ENCODE data around the gene PANK4.
"Not testable (repeated sequence)": the region's sequence is repeated elsewhere in the genome, so short reads cannot be mapped to it uniquely, and the experiment has no call there.

The PANK4 gene

GRCh38 chr1:2552189-2552588 is 25.8 kb upstream of the PANK4 start:
- TF ChIP-seq CTCF (IDR thresholded peaks at IDR 0.05): no peak
- Histone ChIP-seq H3K27me3 (ENCODE audit: control insufficient read depth, insufficient read depth, low read length) (no peaks in the 10 kb centered on the region), H3K79me2 (no peaks in the 10 kb centered on the region), H3K27ac (no peak overlapping the region), H3K4me3 (ENCODE audit: low read depth, low read length) (no peak overlapping the region), H3K4me1 (peaks cover 9% of the 10 kb centered on the region), H3K4me2 (ENCODE audit: low read length) (no peak overlapping the region), H3K9ac (no peak overlapping the region), H3K36me3 (ENCODE audit: control insufficient read depth, insufficient read depth, low read length) (no peaks in the 10 kb centered on the region), H2AFZ (no peak overlapping the region), H3K9me3 (ENCODE audit: control insufficient read depth, low read length) (no peaks in the 10 kb centered on the region)

GRCh38 chr1:2551544-2551943 is 25.1 kb upstream of the PANK4 start:
- not testable (repeated sequence) for H3K4me2 ChIP-seq (ENCODE audit: low read length); H3K4me1 ChIP-seq; H3K36me3 ChIP-seq (ENCODE audit: control insufficient read depth, insufficient read depth, low read length); H3K9me3 ChIP-seq (ENCODE audit: control insufficient read depth, low read length); H3K9ac ChIP-seq; H3K27ac ChIP-seq; H3K27me3 ChIP-seq (ENCODE audit: control insufficient read depth, insufficient read depth, low read length); H3K4me3 ChIP-seq (ENCODE audit: low read depth, low read length); H3K79me2 ChIP-seq; H2AFZ ChIP-seq

- not testable (repeated sequence) for H3K27me3 ChIP-seq (ENCODE audit: control insufficient read depth, insufficient read depth, low read length); H3K36me3 ChIP-seq (ENCODE audit: control insufficient read depth, insufficient read depth, low read length); H3K27ac ChIP-seq; H2AFZ ChIP-seq; H3K79me2 ChIP-seq; H3K9me3 ChIP-seq (ENCODE audit: control insufficient read depth, low read length); H3K9ac ChIP-seq; H3K4me2 ChIP-seq (ENCODE audit: low read length); H3K4me3 ChIP-seq (ENCODE audit: low read depth, low read length)
- H3K4me1 ChIP-seq: peaks cover 14% of the 10 kb centered on the region
Observed at GRCh38 chr1:2550309-2550861, 24.0 kb upstream of the PANK4 start.

- not testable (repeated sequence) for H3K9me3 ChIP-seq (ENCODE audit: control insufficient read depth, low read length); H3K79me2 ChIP-seq; H3K27me3 ChIP-seq (ENCODE audit: control insufficient read depth, insufficient read depth, low read length); H2AFZ ChIP-seq; H3K9ac ChIP-seq; H3K36me3 ChIP-seq (ENCODE audit: control insufficient read depth, insufficient read depth, low read length)
- Histone ChIP-seq H3K4me3 (ENCODE audit: low read depth, low read length) (peak overlapping the region; percentile 45), H3K27ac (peak overlapping the region; percentile 95), H3K4me2 (ENCODE audit: low read length) (peak overlapping the region; percentile 68), H3K4me1 (peaks cover 12% of the 10 kb centered on the region)
Observed at GRCh38 chr1:2549367-2550029, 23.1 kb upstream of the PANK4 start.

- Histone ChIP-seq H3K4me1 (peaks cover 12% of the 10 kb centered on the region), H3K9me3 (ENCODE audit: control insufficient read depth, low read length) (no peaks in the 10 kb centered on the region), H3K4me3 (ENCODE audit: low read depth, low read length) (peak overlapping the region; percentile 45), H3K27me3 (ENCODE audit: control insufficient read depth, insufficient read depth, low read length) (no peaks in the 10 kb centered on the region), H2AFZ (peak overlapping the region; percentile 41), H3K9ac (no peak overlapping the region), H3K27ac (peak overlapping the region; percentile 95), H3K79me2 (no peaks in the 10 kb centered on the region), H3K36me3 (ENCODE audit: control insufficient read depth, insufficient read depth, low read length) (no peaks in the 10 kb centered on the region), H3K4me2 (ENCODE audit: low read length) (peak overlapping the region; percentile 88)
- peak; percentile 79 for TF ChIP-seq CTCF (IDR thresholded peaks at IDR 0.05)
Observed at GRCh38 chr1:2548068-2548589, 21.7 kb upstream of the PANK4 start.

- H3K36me3 ChIP-seq (ENCODE audit: control insufficient read depth, insufficient read depth, low read length): no peaks in the 10 kb centered on the region
- peaks cover 12% of the 10 kb centered on the region for H3K4me1 ChIP-seq
- H3K4me3 ChIP-seq (ENCODE audit: low read depth, low read length): peak overlapping the region; percentile 53
- peak overlapping the region; percentile 74 for H3K4me2 ChIP-seq (ENCODE audit: low read length)
- H3K79me2 ChIP-seq: no peaks in the 10 kb centered on the region
- no peaks in the 10 kb centered on the region for H3K9me3 ChIP-seq (ENCODE audit: control insufficient read depth, low read length)
- H3K27me3 ChIP-seq (ENCODE audit: control insufficient read depth, insufficient read depth, low read length): no peaks in the 10 kb centered on the region
- no peak for TF ChIP-seq CTCF (IDR thresholded peaks at IDR 0.05)
- H3K9ac ChIP-seq: no peak overlapping the region
- peak overlapping the region; percentile 95 for H3K27ac ChIP-seq
- peak overlapping the region; percentile 62 for H2AFZ ChIP-seq
Observed at GRCh38 chr1:2547210-2548067, 21.0 kb upstream of the PANK4 start.
